Uterus (tissue), 2 donors: ENCODE measurements around the gene PRM3.

Source experiments
- POLR2A ChIP-seq, 2 donors: fragments of 450-650 bp; IDR thresholded peaks; one replicate each; pipeline ENCODE4 v1.6.1; 2016; ENCODE audit warnings: antibody characterized with exemption in 2 of 2, mild to moderate bottlenecking in 1 of 2, moderate library complexity in 1 of 2
- TF ChIP-seq, protein P1 (sequence below), 4 experiments: fragments of 200-600 bp in 2 of 4; fragments of 450-650 bp in 2 of 4; sonication (generic) in 2 of 4; IDR thresholded peaks; one replicate each; pipeline ENCODE4 v1.5.1; 2016 to 2019; ENCODE audit warnings: antibody characterized with exemption in 4 of 4, mild to moderate bottlenecking in 2 of 4, moderate library complexity in 1 of 4

DNA sequence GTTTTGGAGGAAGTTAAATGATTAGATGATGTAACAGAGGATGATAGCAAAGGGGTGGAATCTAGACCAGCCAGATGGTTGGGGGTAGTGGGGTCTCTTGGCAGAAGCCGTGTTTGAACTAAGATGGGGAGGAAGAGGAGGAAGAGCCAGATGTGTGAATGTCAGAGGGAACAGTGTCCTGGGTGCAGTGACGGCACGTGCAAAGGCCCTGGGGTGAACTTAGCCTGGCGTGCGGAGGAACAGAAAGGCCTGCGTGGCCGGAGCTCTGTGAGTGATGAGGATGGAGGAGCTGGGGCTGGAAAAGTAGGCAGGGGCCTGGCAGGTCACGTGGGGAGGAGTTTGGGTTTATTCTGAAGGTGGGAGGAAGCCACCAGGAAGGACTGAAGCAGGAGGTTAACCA, 45.4 kb upstream of the PRM3 start:
- TF ChIP-seq POLR2A (IDR thresholded peaks at IDR 0.05), result no peak
- TF ChIP-seq, protein P1, sequence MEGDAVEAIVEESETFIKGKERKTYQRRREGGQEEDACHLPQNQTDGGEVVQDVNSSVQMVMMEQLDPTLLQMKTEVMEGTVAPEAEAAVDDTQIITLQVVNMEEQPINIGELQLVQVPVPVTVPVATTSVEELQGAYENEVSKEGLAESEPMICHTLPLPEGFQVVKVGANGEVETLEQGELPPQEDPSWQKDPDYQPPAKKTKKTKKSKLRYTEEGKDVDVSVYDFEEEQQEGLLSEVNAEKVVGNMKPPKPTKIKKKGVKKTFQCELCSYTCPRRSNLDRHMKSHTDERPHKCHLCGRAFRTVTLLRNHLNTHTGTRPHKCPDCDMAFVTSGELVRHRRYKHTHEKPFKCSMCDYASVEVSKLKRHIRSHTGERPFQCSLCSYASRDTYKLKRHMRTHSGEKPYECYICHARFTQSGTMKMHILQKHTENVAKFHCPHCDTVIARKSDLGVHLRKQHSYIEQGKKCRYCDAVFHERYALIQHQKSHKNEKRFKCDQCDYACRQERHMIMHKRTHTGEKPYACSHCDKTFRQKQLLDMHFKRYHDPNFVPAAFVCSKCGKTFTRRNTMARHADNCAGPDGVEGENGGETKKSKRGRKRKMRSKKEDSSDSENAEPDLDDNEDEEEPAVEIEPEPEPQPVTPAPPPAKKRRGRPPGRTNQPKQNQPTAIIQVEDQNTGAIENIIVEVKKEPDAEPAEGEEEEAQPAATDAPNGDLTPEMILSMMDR (IDR thresholded peaks at IDR 0.05), result no peak
